Activated CD4-positive, alpha-beta memory T cell treated with anti-CD3 and anti-CD28 coated beads, Interleukin-2, amount 10 ng/mL, durations not matched to agents 7 days and 5 days (primary cell): ENCODE results near the gene LGALS7. TPM values are rescaled to one million over a fixed set of nuclear protein-coding genes. Genes with fewer than 3 reads are reported as not detected.
A peak's percentile ranks its signal among the peaks of the same experiment; 100 is the strongest.
"Not testable (repeated sequence)": the region's sequence is repeated elsewhere in the genome, so short reads cannot be mapped to it uniquely, and the experiment has no call there.

Source experiments
- CTCF ChIA-PET: fragments of 350-600 bp; sonication (Branson Sonifier 250); formaldehyde crosslinking; loops from one replicate; lab custom pipeline; 2021; ENCODE audit warnings: antibody characterized with exemption, inconsistent platforms; lab: Charles Lee
- POLR2A ChIA-PET: fragments of 350-600 bp; sonication (Branson Sonifier 250); formaldehyde crosslinking; loops from one replicate; lab custom pipeline; 2021; ENCODE audit warnings: antibody characterized with exemption; lab: Charles Lee
- DNase-seq: peaks from one replicate; pipeline ENCODE4 v3.0.0-alpha.2; 2020
- H3K27ac Mint-ChIP-seq: one replicate; pipeline ENCODE4 v1.8.0; 2021; ENCODE audit warnings: mild to moderate bottlenecking, mixed read lengths
- H3K27me3 Mint-ChIP-seq: one replicate; pipeline ENCODE4 v1.8.0; 2021; ENCODE audit warnings: mixed read lengths
- H3K36me3 Mint-ChIP-seq: one replicate; pipeline ENCODE4 v1.8.0; 2021; ENCODE audit warnings: low read depth, mixed read lengths
- H3K4me1 Mint-ChIP-seq: one replicate; pipeline ENCODE4 v1.8.0; 2021; ENCODE audit warnings: mixed read lengths
- H3K4me3 Mint-ChIP-seq: one replicate; pipeline ENCODE4 v1.8.0; 2021; ENCODE audit warnings: mild to moderate bottlenecking, mixed read lengths
- H3K9me3 Mint-ChIP-seq: one replicate; pipeline ENCODE4 v1.8.0; 2021; ENCODE audit warnings: mixed read lengths
- total RNA-seq, 2 experiments: library from RNA; stranded (reverse); gene quantifications; one replicate each; pipeline ENCODE4 v1.2.3, GENCODE V29; 2021

LGALS7 gene
- total RNA-seq, 2 experiments from 2014 or later, result not detected

DNA sequence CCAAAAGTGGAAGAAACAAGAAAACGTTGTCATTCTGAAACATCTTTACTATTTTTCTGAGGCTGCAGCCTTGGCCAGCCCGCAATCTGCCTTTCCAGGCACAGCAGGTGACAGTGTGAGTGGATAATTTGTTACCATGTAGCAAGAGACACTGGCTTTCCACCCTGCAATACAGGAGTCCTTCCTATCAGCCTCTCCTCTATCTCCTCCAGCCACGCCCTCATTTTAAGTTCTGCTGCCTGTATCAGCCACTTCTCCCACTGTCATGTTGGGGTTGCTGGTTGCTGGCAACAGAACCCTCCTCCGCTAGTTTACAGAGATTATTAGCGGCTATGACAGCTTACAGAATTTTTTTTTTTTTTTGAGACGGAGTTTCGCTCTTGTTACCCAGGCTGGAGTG lies 7.7 kb upstream of the LGALS7 start:
- H3K4me3 Mint-ChIP-seq, result no peak overlapping the region
- H3K4me1 Mint-ChIP-seq, result peaks cover 2% of the 10 kb centered on the region
- no peaks in the 10 kb centered on the region for H3K9me3 Mint-ChIP-seq
- ChIA-PET CTCF (interaction anchor here (1.4 kb wide), 1 partner anchor 12 kb away, joined by 3 read pairs; no protein-coding TSS in a partner anchor), POLR2A (no interaction called here)
- H3K36me3 Mint-ChIP-seq, result no peaks in the 10 kb centered on the region
- H3K27ac Mint-ChIP-seq, result no peak overlapping the region
- H3K27me3 Mint-ChIP-seq, result peaks cover 20% of the 10 kb centered on the region
- DNase-seq, result no peak

DNA sequence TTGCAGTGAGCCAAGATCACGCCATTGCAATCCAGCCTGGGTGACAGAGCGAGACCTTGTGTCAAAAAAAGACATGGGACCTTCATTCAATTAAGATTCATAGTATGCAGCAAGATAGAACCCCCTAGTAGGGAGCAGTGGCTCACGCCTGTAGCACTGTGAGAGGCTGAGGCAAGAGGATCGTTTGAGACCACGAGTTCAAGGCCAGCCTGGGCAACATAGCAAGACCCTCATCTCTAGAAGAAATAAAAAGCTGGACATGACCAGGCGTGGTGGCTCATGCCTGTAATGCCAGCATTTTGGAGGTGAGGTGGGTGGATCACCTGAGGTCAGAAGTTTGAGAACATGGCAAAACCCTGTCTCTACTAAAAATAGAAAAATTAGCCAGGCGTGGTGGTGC lies 7.1 kb upstream of the LGALS7 start:
- peaks cover 2% of the 10 kb centered on the region for H3K4me1 Mint-ChIP-seq
- ChIA-PET POLR2A (no interaction called here), CTCF (interaction anchor here (1.4 kb wide), 1 partner anchor 12 kb away, joined by 3 read pairs; no protein-coding TSS in a partner anchor)
- no peak overlapping the region for H3K4me3 Mint-ChIP-seq
- H3K27me3 Mint-ChIP-seq, result peaks cover 20% of the 10 kb centered on the region
- no peaks in the 10 kb centered on the region for H3K36me3 Mint-ChIP-seq
- no peak overlapping the region for H3K27ac Mint-ChIP-seq
- no peak for DNase-seq
- no peaks in the 10 kb centered on the region for H3K9me3 Mint-ChIP-seq

DNA sequence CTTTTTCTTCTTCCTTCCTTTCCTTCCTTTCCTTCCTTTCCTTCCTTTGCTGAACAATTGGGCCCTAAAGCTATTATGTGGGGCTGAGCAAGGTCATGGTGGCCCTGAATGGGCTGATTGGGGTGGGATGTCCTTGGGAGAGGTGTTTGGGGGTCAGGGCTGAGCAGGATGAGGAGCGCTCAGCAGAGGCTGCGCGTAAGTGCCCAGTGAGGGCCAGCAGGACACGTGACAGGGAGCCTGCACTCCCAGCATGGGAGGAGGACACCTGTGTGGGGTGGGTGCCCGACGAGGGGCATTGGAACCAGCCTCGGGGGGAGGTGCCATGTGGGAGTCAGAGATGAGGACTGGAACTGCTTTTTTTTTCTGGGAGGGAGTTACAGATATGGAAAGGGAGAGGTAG lies 5.4 kb upstream of the LGALS7 start:
- POLR2A ChIA-PET, result no interaction called here
- DNase-seq, result no peak
- H3K27ac Mint-ChIP-seq, result no peak overlapping the region
- peaks cover 20% of the 10 kb centered on the region for H3K27me3 Mint-ChIP-seq
- peaks cover 3% of the 10 kb centered on the region for H3K4me1 Mint-ChIP-seq
- H3K9me3 Mint-ChIP-seq, result no peaks in the 10 kb centered on the region
- no peak overlapping the region for H3K4me3 Mint-ChIP-seq
- CTCF ChIA-PET, result interaction anchor here (1.4 kb wide), 1 partner anchor 44 kb away, joined by 3 read pairs; no protein-coding TSS in a partner anchor
- H3K36me3 Mint-ChIP-seq, result no peaks in the 10 kb centered on the region

DNA sequence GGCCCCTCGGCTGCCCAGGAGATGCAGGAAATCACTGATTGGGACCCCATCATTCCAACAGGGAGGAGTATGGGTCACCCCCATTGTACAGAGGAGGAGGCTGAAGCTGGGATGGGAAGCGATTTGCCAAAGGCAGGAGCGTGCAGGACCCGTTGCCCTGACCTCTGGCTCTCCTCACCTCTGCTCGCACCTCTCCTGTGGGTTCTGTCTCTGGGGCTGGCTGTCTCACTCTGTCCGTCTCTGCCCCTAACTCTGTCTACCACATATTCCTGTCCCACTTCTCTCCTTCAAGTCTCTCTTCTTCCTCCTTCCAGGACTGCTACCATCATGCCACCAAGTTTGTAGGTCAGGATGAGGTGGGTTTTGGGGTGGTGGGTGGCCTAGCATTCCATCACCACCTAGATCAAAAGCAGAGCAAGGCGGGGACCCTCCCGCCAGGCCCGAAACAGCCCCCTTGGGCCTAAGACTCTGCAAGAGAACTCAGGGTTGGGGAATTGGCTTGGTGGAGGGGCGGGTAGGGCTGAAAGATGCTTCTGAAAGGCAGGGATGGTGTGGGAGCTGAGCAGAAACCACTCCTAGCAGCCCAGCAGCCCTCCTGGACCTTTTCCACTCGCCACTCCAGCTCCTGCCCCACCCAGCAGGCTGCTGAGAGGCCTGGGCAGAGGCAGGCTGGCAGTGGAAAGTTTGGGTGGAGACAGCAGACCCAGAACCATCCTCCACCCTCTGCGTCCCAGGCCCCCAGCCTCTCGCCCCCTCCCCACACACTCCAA lies 1.0 kb upstream of the LGALS7 start:
- Mint-ChIP-seq H3K27me3 (peaks cover 7% of the 10 kb centered on the region), H3K9me3 (no peaks in the 10 kb centered on the region), H3K27ac (no peak overlapping the region), H3K4me3 (no peak overlapping the region), H3K4me1 (peaks cover 8% of the 10 kb centered on the region), H3K36me3 (no peaks in the 10 kb centered on the region)
- ChIA-PET CTCF (interaction anchor here (1.2 kb wide), 1 partner anchor 18 kb away, joined by 4 read pairs; no protein-coding TSS in a partner anchor), POLR2A (interaction anchor here (0.7 kb wide), 1 partner anchor 178 kb away, joined by 3 read pairs; no protein-coding TSS in a partner anchor)
- DNase-seq, result no peak

DNA sequence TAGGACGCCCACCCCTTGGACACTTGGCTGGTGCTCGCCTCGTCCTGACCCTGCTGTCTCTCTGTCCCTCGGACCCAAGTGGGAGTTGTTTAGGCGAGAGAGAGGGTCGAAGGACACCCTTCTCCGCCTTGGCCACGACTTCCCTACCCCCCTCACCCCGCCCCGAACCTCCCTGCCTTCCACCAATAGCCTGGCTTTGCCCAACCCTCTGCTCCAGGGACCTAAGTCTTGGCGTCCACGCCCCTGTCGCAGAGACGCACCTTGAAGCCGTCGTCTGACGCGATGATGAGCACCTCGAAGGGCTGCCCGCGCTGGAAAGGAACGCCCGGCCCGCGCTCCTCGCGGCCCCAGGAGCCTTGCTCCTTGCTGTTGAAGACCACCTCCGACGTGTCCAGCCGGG lies 1.7 kb downstream of the LGALS7 start:
- H3K27me3 Mint-ChIP-seq, H3K4me3 Mint-ChIP-seq, POLR2A ChIA-PET, H3K27ac Mint-ChIP-seq, CTCF ChIA-PET, H3K9me3 Mint-ChIP-seq, H3K36me3 Mint-ChIP-seq, DNase-seq: not testable (repeated sequence)
- H3K4me1 Mint-ChIP-seq, result peaks cover 14% of the 10 kb centered on the region

DNA sequence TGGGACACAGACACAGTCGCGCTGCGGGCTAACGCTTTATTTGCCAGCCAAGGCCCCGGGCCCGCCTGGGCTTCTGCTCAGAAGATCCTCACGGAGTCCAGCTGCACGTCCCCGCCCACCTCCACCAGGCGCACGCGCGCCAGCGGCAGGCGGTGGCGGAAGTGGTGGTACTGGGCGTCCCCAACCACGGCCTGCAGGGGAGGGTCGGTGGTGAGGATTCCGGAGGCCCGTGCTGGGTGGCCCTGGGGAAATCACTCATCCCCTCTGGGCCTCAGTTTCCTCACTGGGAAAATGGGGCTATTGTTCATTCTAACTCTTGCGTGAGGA lies 2.4 kb downstream of the LGALS7 start:
- H3K4me1 Mint-ChIP-seq, result peaks cover 14% of the 10 kb centered on the region
- POLR2A ChIA-PET, H3K4me3 Mint-ChIP-seq, H3K36me3 Mint-ChIP-seq, DNase-seq, H3K27ac Mint-ChIP-seq, H3K27me3 Mint-ChIP-seq, CTCF ChIA-PET, H3K9me3 Mint-ChIP-seq: not testable (repeated sequence)

DNA sequence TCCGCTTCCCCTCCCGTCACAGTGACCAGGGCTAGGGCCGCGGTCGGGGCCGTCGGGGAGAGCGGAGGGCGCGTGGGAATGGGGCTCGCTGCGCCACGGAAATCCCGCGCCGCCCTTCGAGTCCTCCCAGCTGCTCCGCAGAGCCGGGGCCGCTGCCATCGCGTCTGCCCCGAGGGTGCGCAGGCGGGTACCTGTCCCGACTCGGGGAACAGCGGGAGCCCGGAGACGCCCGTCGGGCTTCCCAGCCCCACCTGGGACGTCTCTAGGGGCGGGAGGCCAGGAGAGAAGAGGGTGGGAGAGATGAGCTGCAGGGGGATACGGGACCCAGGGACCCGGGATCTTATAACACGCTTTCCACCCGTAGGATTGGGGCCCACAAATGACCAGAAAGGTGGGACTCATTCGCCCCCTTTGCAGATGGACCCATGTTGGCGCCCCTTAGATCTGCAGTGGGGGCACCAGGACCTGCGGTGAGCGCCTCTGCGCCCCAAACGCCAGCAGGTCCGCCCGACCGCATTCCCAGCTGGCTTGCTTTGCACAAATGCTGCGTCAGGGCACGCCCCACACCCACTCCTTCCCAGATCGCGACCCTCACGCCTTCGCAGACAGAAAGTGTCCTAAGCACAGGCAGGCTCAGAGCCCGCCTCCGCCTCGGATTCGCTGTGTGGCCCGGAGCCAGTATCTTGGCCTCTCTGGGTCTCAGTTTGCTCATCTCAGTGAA lies 2.9 kb downstream of the LGALS7 start:
- not testable (repeated sequence) for H3K4me3 Mint-ChIP-seq, H3K27ac Mint-ChIP-seq, H3K27me3 Mint-ChIP-seq, DNase-seq, H3K9me3 Mint-ChIP-seq, H3K36me3 Mint-ChIP-seq
- CTCF ChIA-PET, result interaction anchor here (1.0 to 1.7 kb wide), 14 partner anchors 10 to 232 kb away, joined by 3 to 16 read pairs (median 5); partner anchors contain the start of genes ACTN4, EIF3K, HNRNPL and MRPS12
- H3K4me1 Mint-ChIP-seq, result peaks cover 14% of the 10 kb centered on the region
- POLR2A ChIA-PET, result interaction anchor here (1.0 to 1.7 kb wide), 10 partner anchors 22 to 160 kb away, joined by 4 to 8 read pairs (median 5); partner anchors contain the start of genes ACTN4, MRPS12, RINL and SARS2

DNA sequence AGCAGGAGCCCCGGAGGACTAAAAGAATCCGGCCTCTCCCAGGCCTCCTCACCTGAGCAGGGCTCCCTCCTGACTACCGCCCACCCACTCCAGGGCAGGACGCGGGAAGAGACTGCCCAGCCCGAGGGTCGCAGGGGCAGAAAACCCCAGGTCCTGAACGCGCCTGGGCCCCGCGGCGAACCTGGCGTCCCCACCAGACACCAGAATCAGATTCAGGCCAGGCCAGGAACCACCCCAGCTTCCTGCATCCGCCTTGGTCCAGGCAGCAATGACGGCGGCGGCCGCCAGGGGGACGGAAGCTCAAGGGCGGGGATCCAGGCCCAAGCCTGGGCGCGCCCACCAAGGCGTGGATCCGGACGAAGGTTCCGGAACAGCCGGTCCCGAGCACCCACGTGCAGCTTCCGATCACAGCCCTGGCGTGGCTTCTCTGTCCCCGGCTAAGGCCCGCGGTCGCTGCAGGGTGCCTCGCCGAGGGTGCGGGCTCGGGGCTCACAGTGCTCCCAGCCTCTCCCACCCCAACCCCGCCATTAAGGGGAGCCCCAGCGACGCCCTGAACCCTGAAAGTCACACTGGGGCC lies 3.6 kb downstream of the LGALS7 start:
- CTCF ChIA-PET, result interaction anchor here (0.6 to 1.7 kb wide), 26 partner anchors 8 to 367 kb away, joined by 3 to 16 read pairs (median 4); partner anchors contain the start of genes ACTN4, ECH1, EIF3K and FAM98C
- peak overlapping the region; percentile 52 for H3K4me3 Mint-ChIP-seq
- peak overlapping the region; percentile 70 for H3K27ac Mint-ChIP-seq
- DNase-seq, result peak; percentile 93
- no peaks in the 10 kb centered on the region for H3K36me3 Mint-ChIP-seq
- H3K9me3 Mint-ChIP-seq, result no peaks in the 10 kb centered on the region
- peaks cover 12% of the 10 kb centered on the region for H3K4me1 Mint-ChIP-seq
- H3K27me3 Mint-ChIP-seq, result peaks cover 2% of the 10 kb centered on the region
- POLR2A ChIA-PET, result interaction anchor here (0.6 to 1.7 kb wide), 16 partner anchors 14 to 161 kb away, joined by 3 to 8 read pairs (median 5); partner anchors contain the start of genes ACTN4, MRPS12, NFKBIB and RINL

DNA sequence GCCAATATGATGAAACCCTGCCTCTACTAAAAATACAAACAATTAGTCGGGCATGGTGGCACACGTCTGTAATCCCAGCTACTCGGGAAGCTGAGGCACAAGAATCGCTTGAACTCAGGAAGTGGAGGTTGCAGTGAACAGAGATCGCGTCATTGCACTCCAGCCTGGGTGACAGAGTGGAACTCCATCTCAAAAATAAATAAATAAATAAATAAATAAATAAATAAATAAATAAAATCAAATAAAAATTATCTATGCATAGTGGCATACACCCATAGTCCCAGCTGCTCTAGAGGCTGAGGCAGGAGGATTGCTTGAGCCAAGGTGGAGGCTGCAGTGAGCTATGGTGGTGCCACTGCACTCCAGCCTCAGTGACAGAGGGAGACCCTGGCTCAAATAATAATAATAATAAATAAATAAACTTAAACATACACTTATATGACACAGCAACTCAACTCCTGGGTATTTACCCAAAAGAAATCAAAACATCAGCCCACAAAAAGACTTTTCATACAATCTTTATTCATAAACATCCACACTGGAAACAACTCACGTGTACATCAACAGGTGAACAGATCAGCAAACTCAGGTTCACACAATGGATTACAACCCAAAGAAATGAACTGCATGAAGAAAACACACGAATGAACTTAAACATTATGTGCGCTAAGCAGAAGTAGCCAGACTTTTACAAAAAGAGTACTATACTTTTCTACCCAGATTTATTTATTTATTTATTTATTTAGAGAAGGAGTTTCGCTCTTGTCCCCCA lies 6.9 kb downstream of the LGALS7 start:
- CTCF ChIA-PET, result no interaction called here
- no peaks in the 10 kb centered on the region for H3K36me3 Mint-ChIP-seq
- DNase-seq, result no peak
- H3K27me3 Mint-ChIP-seq, result peaks cover 2% of the 10 kb centered on the region
- H3K27ac Mint-ChIP-seq, result no peak overlapping the region
- POLR2A ChIA-PET, result no interaction called here
- peaks cover 12% of the 10 kb centered on the region for H3K4me1 Mint-ChIP-seq
- H3K4me3 Mint-ChIP-seq, result no peak overlapping the region
- no peaks in the 10 kb centered on the region for H3K9me3 Mint-ChIP-seq

DNA sequence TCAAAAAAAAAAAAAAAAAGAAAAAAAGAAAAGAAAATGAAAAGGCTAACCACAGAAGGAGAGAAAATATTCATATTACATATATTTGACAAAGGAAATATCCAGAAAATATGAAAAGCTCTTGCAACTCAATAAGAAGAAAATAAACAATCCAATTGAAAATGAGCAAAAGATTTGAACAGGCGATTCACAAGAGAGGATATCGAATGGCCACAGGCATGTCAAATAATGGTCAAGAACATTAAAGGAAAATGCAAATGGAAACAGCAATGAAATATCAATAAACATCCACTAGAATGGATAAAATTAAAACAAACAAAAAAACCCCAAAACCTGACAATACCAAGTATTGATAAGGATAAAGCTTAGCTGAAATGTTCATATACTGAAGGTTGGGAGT lies 8.1 kb downstream of the LGALS7 start:
- Mint-ChIP-seq H3K36me3 (no peaks in the 10 kb centered on the region), H3K4me1 (peaks cover 12% of the 10 kb centered on the region), H3K27me3 (peaks cover 2% of the 10 kb centered on the region), H3K9me3 (no peaks in the 10 kb centered on the region), H3K4me3 (no peak overlapping the region), H3K27ac (no peak overlapping the region)
- ChIA-PET CTCF (interaction anchor here (0.7 kb wide), 3 partner anchors 24 to 569 kb away, joined by 3 to 4 read pairs (median 3); no protein-coding TSS in a partner anchor), POLR2A (no interaction called here)
- DNase-seq, result no peak

DNA sequence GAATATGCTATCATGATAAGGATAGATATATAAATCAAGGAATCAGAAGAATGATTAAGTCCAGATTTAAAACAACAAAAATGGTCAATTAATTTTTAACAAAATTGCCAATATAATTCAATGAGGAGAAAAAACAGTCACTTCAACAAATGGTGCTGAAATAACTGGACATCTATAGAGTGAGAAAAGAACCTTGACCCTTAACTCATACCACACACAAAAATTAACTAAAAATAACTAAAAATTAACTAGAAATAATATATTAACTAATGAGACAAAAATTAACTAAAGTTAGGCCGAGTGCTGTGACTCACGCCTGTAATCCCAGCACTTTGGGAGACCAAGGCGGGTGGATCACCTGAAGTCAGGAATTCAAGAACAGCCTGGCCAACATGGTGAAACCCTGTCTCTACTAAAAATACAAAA lies 9.5 kb downstream of the LGALS7 start:
- no peak overlapping the region for H3K4me3 Mint-ChIP-seq
- POLR2A ChIA-PET, result no interaction called here
- H3K4me1 Mint-ChIP-seq, result peaks cover 2% of the 10 kb centered on the region
- no peaks in the 10 kb centered on the region for H3K36me3 Mint-ChIP-seq
- no peak overlapping the region for H3K27ac Mint-ChIP-seq
- no peaks in the 10 kb centered on the region for H3K9me3 Mint-ChIP-seq
- no peak for DNase-seq
- CTCF ChIA-PET, result interaction anchor here (0.5 kb wide), 1 partner anchor 185 kb away, joined by 3 read pairs; no protein-coding TSS in a partner anchor
- peaks cover 2% of the 10 kb centered on the region for H3K27me3 Mint-ChIP-seq

DNA sequence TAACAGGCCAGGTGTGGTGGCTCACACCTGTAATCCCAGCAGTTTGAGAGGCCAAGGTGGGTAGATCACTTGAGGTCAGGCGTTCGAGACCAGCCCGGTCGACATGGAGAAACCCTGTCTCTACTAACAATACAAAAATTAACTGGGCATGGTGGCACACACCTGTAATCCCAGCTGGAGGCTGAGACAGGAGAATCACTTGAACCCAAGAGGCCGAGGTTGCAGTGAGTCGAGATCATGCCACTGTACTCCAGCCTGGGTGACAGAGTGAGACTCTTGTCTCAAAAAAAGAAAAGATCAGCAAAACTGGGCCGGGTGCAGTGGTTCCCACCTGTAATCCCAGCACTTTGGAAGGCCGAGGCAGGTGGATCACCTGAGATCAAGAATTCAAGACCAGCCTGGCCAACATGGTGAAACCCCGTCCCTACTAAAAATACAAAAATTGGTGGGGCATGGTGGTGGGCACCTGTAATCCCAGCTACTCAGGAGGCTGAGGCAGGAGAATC lies 11.4 kb downstream of the LGALS7 start:
- H3K9me3 Mint-ChIP-seq, POLR2A ChIA-PET, H3K27me3 Mint-ChIP-seq, H3K4me1 Mint-ChIP-seq, DNase-seq, H3K4me3 Mint-ChIP-seq, H3K27ac Mint-ChIP-seq, H3K36me3 Mint-ChIP-seq: not testable (repeated sequence)
- CTCF ChIA-PET, result interaction anchor here (0.6 to 2.4 kb wide), 4 partner anchors 8 to 169 kb away, joined by 3 to 11 read pairs (median 5); partner anchors contain the start of genes MRPS12 and SARS2
